MCF 10A (cell line): ENCODE results near the gene TXNRD1. TPM values are rescaled to one million over a fixed set of nuclear protein-coding genes. Genes with fewer than 3 reads are reported as not detected.
"Not testable (repeated sequence)": the region's sequence is repeated elsewhere in the genome, so short reads cannot be mapped to it uniquely, and the experiment has no call there.

Experiments used
- BruUV-seq: library from RNA; stranded (reverse); fragments of 400-500 nt; replicated peaks from 2 replicates; lab custom pipeline; 2021; lab: Mats Ljungman, UMichigan
- CTCF ChIA-PET: fragments of 300-600 bp; sonication (Branson Sonifier 250); formaldehyde crosslinking; extraction: SDS; loops from one replicate; lab custom pipeline; 2021; ENCODE audit warnings: antibody characterized with exemption, inconsistent platforms; lab: Yijun Ruan, JAX
- POLR2A ChIA-PET: fragments of 300-600, 350-650 bp; sonication (Branson Sonifier 250); formaldehyde crosslinking; extraction: SDS; loops from one replicate; lab custom pipeline; 2020; ENCODE audit warnings: antibody characterized with exemption, inconsistent platforms; lab: Yijun Ruan, JAX
- DNase-seq: peaks from one replicate; pipeline ENCODE4 v3.0.0-alpha.2; 2018; ENCODE audit not compliant: unreplicated experiment
- H3K27ac Mint-ChIP-seq: one replicate; pipeline ENCODE4 v1.8.0; 2022; ENCODE audit warnings: mild to moderate bottlenecking, low read depth, mixed read lengths; ENCODE audit not compliant: unreplicated experiment
- H3K27me3 Mint-ChIP-seq: one replicate; pipeline ENCODE4 v1.8.0; 2022; ENCODE audit warnings: mixed read lengths; ENCODE audit not compliant: insufficient read depth, unreplicated experiment
- H3K36me3 Mint-ChIP-seq: one replicate; pipeline ENCODE4 v1.8.0; 2022; ENCODE audit warnings: mild to moderate bottlenecking, moderate library complexity, mixed read lengths; ENCODE audit not compliant: insufficient read depth, unreplicated experiment
- H3K4me1 Mint-ChIP-seq: one replicate; pipeline ENCODE4 v1.8.0; 2022; ENCODE audit warnings: mixed read lengths; ENCODE audit not compliant: insufficient read depth, unreplicated experiment
- H3K4me3 Mint-ChIP-seq: one replicate; pipeline ENCODE4 v1.8.0; 2022; ENCODE audit warnings: mild to moderate bottlenecking, moderate library complexity, mixed read lengths; ENCODE audit not compliant: unreplicated experiment
- H3K9me3 Mint-ChIP-seq: one replicate; pipeline ENCODE4 v1.8.0; 2022; ENCODE audit warnings: mixed read lengths; ENCODE audit not compliant: unreplicated experiment
- CTCF ChIP-seq: fragments of 200-600 bp; IDR thresholded peaks from one replicate; pipeline ENCODE4 v1.8.0; 2022; ENCODE audit warnings: antibody characterized with exemption, mild to moderate bottlenecking; ENCODE audit not compliant: unreplicated experiment
- intact Hi-C: fragments of 100-400 bp; cut with micrococcal nuclease; formaldehyde crosslinking; loops from 2 replicates; pipeline ENCODE4 v1.14.1; 2022
- total RNA-seq: library from RNA; stranded (reverse); gene quantifications from 2 replicates; pipeline ENCODE4 v1.2.3, GENCODE V29; 2022

Gene TXNRD1
- total RNA-seq, 1 experiment from 2014 or later: 64.0 TPM

GRCh38 chr12:104320627-104321024, 105.0 kb downstream of the TXNRD1 start:
- intact Hi-C loops: no loop called here
- Mint-ChIP-seq H3K27ac (peak overlapping the region; percentile 59), H3K27me3 (no peaks in the 10 kb centered on the region), H3K4me1 (no peaks in the 10 kb centered on the region), H3K9me3 (no peaks in the 10 kb centered on the region), H3K4me3 (no peak overlapping the region), H3K36me3 (peaks cover 93% of the 10 kb centered on the region)
- CTCF ChIA-PET: interaction anchor here (1.2 kb wide), 1 partner anchor 15 kb away, joined by 3 read pairs; no protein-coding TSS in a partner anchor
- TF ChIP-seq CTCF: no peak
- POLR2A ChIA-PET: interaction anchor here (0.6 to 1.0 kb wide), 3 partner anchors 9 to 27 kb away, joined by 3 to 4 read pairs (median 3); no protein-coding TSS in a partner anchor
- no TSS peak for BruUV-seq
- DNase-seq: no peak

- no TSS peak for BruUV-seq
- Mint-ChIP-seq H3K4me3 (no peak overlapping the region), H3K27me3 (no peaks in the 10 kb centered on the region), H3K27ac (no peak overlapping the region), H3K4me1 (no peaks in the 10 kb centered on the region), H3K9me3 (no peaks in the 10 kb centered on the region), H3K36me3 (peaks cover 93% of the 10 kb centered on the region)
- intact Hi-C loops: loop anchor here (1.0 kb wide), 1 partner anchor 12 kb away; no protein-coding TSS in a partner anchor
- DNase-seq: no peak
- ChIA-PET CTCF (interaction anchor here (0.6 to 1.2 kb wide), 5 partner anchors 16 to 511 kb away, joined by 3 to 4 read pairs (median 3); no protein-coding TSS in a partner anchor), POLR2A (interaction anchor here (0.7 to 1.2 kb wide), 3 partner anchors 9 to 103 kb away, joined by 3 read pairs; no protein-coding TSS in a partner anchor)
- TF ChIP-seq CTCF: no peak
Measured at GRCh38 chr12:104321949-104322348, 106.4 kb downstream of the TXNRD1 start.

GRCh38 chr12:104322533-104322932, 107.0 kb downstream of the TXNRD1 start:
- H3K9me3 Mint-ChIP-seq, H3K4me1 Mint-ChIP-seq, H3K4me3 Mint-ChIP-seq, BruUV-seq, DNase-seq, H3K27me3 Mint-ChIP-seq, H3K27ac Mint-ChIP-seq: not testable (repeated sequence)
- intact Hi-C loops: loop anchor here (1.0 kb wide), 1 partner anchor 12 kb away; no protein-coding TSS in a partner anchor
- peaks cover 93% of the 10 kb centered on the region for H3K36me3 Mint-ChIP-seq
- POLR2A ChIA-PET: interaction anchor here (0.7 kb wide), 2 partner anchors 9 to 103 kb away, joined by 3 read pairs; no protein-coding TSS in a partner anchor
- CTCF ChIA-PET: interaction anchor here (0.7 kb wide), 1 partner anchor 366 kb away, joined by 3 read pairs; no protein-coding TSS in a partner anchor

GRCh38 chr12:104323899-104324298, 108.3 kb downstream of the TXNRD1 start:
- peaks cover 93% of the 10 kb centered on the region for H3K36me3 Mint-ChIP-seq
- TF ChIP-seq CTCF: no peak
- ChIA-PET CTCF (interaction anchor here (0.6 kb wide), 1 partner anchor 235 kb away, joined by 3 read pairs; no protein-coding TSS in a partner anchor), POLR2A (interaction anchor here (0.6 kb wide), 1 partner anchor 49 kb away, joined by 3 read pairs; no protein-coding TSS in a partner anchor)
- H3K27ac Mint-ChIP-seq: no peak overlapping the region
- H3K4me3 Mint-ChIP-seq: no peak overlapping the region
- no TSS peak for BruUV-seq
- intact Hi-C loops: no loop called here
- H3K9me3 Mint-ChIP-seq: no peaks in the 10 kb centered on the region
- H3K4me1 Mint-ChIP-seq: no peaks in the 10 kb centered on the region
- no peaks in the 10 kb centered on the region for H3K27me3 Mint-ChIP-seq
- no peak for DNase-seq

- H3K27me3 Mint-ChIP-seq, H3K9me3 Mint-ChIP-seq, BruUV-seq, H3K27ac Mint-ChIP-seq, H3K4me3 Mint-ChIP-seq, DNase-seq, intact Hi-C loops, H3K4me1 Mint-ChIP-seq: not testable (repeated sequence)
- POLR2A ChIA-PET: interaction anchor here (1.3 to 1.6 kb wide), 2 partner anchors 9 to 41 kb away, joined by 3 read pairs; no protein-coding TSS in a partner anchor
- CTCF ChIA-PET: interaction anchor here (0.6 to 0.8 kb wide), 4 partner anchors 52 to 1965 kb away, joined by 3 to 4 read pairs (median 4); no protein-coding TSS in a partner anchor
- H3K36me3 Mint-ChIP-seq: peaks cover 93% of the 10 kb centered on the region
Measured at GRCh38 chr12:104328278-104328677, 112.7 kb downstream of the TXNRD1 start.
